ENCODE results near the gene GABRA1.

The GABRA1 gene

DNA sequence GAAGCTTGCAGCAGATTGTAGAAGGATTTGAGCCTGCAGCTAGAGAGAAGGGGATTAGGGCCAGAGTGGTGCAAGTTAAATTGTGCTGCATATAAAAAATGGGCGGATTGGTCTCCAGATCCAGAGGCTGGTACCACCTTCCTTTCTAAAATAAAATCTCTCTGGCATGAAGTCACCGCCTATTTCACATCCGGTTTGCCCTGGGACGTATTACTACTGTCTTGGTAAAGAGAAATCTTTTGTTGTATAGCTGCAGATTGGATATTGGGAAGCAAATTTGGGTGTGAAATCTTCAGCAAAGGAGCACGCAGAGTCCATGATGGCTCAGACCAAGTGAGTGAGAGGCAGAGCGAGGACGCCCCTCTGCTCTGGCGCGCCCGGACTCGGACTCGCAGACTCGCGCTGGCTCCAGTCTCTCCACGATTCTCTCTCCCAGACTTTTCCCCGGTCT is at the start of gene GABRA1:
TSS of gene GABRA1 (plus strand) at position 180 of the 451 bp plus-strand sequence. CDS start 2,691 bp downstream, outside the sequence.
- peak; percentile 64 for DNase-seq

DNA sequence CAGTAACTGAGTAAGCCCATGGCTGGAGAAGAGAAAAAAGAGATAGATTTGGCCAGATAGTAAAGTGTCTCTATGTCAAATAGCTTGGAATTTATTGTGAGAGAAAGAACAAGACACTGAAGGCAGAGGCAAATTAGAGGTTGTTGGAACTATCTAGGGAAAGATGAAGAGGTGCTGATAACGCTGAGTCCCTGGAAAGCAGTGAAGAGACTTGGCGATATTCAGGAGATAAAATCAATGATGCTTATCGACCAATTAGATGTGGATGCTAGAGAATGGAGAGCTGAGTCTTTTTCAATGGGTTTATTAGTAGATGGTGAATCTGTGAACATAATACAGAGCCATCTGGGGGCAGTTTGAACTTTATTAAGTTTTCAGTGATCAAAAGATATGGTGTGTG is 48.6 kb upstream of the GABRA1 start:
- no peak for DNase-seq

DNA sequence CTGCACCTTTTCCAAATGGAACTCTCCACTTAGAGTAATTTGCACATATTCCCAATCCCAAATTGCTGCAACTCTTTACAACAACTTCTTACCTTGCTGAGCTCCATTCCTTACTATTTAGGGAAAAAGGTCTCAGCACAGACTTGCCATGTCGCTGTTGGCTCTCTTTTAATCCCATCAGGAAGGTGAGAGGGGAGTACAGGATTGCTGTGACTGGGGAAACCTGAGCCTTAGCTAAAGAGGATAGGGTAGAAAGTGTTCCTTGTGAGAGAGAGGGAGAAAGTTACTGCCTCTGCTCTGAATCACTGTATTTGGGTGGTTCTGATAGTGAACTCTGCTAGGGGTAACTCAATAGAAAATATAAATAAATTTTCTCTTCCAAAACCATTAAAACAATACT is 43.7 kb upstream of the GABRA1 start:
- no peak for DNase-seq

DNA sequence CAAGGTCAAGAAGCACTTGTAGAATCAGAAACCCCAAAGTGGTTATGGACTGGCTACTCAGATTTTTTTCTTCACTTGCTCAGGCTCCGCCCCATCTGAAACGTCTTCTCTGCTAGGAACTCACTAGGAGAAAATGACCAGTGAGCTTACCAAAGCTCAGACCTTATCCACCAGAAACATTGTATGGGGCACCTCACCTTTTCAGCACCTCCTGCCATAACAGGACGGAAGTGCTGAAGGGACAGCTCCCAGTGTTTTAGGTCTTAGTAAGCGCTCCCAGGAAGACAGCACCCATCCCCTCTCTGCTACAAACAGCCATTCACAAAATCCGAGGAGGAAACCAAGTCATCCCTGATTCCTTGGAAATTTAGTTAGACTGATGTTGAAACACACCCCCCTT is 1.2 kb upstream of the GABRA1 start:
- no peak for DNase-seq

DNA sequence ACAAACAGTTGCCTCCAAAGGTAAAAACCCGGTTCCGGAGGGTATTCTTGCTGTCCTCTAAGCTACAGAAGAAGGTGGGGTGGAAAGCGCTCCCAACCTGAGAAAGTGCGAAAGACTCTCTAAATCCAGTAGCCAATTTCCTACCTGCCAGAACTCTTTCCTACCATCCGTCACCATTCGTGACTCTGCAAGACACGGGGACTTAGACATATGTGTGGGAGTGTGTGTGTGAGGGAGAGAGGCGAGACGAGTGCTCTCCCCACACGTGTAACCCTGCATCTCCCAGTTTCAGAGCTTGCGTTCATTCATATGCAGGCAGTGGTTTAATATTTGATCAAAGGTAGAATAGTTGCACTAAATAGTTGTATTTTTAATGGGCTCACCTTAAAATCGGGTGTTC is 473 bp upstream of the GABRA1 start:
- DNase-seq: no peak

DNA sequence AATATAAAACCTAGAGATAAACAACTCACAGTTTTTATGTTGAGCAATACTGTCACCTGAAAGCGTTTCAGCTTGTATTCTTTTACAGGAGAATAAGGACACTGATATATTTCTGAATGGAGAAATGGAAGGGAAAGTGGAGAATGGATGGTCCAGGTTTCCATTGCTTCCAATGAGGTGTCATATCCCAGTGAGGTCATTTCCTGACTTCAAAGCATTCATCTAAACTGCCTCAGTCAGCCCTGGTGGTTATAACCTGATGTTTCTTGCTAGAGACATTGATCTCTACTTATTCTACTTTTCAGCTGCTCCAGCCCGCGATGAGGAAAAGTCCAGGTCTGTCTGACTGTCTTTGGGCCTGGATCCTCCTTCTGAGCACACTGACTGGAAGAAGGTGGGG is 2.6 kb downstream of the GABRA1 start:
- DNase-seq: peak; percentile 30

DNA sequence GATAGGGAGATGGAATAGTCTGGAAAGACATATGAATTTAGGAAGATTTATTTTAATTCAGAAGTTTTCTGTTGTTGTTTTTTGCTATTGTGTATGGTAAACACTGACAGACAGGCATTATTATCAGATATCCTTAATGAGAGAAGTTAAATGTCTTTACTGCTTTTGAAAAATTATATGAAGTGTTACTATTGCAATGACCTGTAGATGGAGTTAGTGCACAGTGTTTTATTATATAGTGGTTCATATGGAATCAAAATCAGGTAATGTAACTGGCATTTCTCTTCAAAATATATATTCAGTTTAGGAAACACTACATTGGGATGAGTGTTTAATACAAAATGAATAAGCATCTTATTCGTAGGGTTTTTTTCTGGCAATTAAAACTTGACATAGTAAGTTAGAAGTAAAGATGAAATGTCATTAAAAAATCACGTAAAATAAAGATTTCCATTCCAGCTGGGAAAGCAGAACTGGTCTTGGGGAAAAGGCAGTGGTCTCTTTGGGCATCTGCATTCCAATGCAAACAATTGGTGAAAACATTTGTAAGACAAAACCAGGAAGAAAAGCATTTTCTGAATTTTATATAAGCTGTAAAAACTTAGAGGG is 3.9 kb downstream of the GABRA1 start:
- peak; percentile 21 for DNase-seq

DNA sequence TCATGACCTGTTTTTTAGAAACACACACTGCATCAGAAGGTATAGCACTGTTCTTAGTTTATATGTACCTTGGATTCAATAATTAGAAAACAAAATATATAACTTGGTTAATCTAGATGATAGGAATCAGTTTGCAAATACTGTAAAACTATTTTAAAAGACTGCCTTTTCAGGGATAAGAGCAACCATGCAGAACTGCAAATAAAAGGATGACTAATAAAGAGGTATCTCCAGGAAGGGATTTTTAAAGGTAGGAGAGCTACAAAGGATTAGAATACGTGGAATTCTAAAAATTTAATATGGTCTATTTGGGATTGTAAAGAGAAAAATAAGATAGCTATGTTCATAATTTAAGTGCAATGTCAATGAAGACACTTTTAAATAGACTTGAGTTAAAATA is 9.4 kb downstream of the GABRA1 start:
- no peak for DNase-seq

DNA sequence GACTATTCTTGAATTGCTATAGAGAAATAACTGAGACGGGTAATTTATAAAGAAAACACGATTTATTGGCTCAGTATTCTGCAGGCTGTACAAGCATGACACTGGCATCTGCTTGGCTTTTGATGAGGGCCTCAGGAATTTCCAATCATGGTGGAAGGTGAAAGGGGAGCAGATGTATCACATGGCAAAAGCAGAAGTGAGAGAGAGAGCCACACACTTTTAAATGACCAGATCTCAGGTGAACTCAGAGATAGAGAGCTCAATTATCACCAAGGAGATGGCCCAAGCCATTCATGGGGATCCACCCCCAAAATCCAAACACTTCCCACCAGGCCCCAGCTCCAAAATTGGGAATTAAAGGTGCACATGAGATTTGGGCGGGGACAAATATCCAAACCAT is 15.3 kb downstream of the GABRA1 start:
- no peak for DNase-seq

DNA sequence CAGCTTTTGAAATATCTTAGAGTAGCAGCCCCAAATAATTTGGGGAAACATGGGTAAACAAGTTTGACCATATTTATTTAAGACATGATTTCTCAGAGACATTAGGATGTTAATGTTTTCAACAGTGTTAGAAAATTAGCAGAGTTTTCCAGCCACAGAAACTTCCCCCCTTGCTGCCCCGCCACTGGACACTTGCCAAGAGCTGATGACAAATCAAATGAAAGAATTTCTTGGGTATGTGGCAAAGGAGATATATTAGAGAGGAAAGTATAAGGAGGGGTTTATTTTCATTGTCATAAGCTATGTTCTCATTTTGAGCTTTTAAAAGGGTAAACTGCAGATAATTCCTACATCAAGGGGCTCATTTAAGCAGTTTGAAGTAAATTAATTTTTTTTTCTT is 15.9 kb downstream of the GABRA1 start:
- DNase-seq: no peak

DNA sequence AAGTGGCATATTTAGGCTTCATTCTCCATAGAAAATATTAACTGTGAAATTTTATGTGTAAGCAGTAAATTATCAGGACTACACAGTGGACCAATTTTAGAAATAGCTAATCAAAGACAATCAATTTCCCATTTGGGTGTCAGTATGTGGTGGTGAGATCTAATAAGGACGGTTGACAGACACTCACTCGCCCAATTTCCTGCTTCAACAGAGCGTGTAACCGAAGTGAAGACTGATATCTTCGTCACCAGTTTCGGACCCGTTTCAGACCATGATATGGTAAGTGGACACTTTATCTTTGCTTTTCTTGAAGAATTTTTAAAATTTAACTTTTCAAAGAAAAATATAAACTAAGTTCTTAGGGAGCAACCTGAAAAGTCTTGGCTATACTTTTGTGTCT is 17.6 kb downstream of the GABRA1 start:
- no peak for DNase-seq

DNA sequence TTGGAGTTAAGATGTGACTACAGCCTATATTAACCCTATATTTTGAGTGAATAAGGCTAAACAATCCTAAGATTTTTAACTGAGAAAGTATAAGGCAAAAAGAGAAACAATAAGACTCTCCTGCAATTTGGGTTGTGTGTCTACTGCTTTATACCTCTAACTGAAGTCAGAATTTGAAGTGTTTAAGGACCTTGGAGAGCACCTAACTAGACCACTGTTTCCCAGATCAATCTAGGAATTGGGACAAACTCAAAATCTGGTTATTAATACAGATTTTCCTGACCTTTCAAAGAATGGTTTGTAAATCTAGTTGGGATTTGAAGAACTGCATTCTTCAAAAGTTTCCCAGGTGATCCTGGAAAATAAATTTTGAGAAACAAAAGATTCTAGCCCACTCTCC is 42.1 kb downstream of the GABRA1 start:
- no peak for DNase-seq

DNA sequence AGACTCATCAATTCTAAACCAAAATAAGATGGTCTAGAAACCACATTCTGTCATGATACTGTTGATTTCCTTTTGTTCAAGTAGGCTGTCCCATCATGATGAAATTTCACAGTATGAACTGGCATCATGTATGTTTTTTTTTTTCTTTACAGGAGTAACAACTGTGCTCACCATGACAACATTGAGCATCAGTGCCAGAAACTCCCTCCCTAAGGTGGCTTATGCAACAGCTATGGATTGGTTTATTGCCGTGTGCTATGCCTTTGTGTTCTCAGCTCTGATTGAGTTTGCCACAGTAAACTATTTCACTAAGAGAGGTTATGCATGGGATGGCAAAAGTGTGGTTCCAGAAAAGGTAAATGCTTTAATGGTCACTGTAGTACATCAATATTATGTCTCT is 47.6 kb downstream of the GABRA1 start:
- no peak for DNase-seq

DNA sequence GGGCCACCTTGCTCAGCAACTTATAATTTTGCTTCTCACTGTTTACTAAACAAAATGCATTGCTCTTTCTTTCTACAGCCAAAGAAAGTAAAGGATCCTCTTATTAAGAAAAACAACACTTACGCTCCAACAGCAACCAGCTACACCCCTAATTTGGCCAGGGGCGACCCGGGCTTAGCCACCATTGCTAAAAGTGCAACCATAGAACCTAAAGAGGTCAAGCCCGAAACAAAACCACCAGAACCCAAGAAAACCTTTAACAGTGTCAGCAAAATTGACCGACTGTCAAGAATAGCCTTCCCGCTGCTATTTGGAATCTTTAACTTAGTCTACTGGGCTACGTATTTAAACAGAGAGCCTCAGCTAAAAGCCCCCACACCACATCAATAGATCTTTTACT is 49.1 kb downstream of the GABRA1 start:
- DNase-seq: no peak

DNA sequence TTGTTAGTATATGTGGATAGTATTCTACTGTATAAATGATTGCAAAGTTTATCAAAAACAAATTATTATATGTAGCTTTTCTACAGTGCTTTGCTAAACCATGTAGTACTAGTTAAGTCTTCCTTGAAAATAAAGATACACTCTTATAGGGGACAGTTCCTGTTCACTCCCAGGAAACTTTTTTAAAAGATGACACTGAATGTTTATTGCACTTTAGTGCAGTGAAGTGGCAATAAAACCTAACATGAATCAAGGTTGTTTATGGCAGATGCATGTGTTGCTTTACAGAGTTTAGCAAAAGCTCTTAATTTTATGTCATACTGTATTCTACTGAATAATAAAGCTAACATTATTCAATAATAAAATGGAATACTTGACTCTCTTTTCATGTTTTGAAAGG is 51.7 kb downstream of the GABRA1 start:
- no peak for DNase-seq

DNA sequence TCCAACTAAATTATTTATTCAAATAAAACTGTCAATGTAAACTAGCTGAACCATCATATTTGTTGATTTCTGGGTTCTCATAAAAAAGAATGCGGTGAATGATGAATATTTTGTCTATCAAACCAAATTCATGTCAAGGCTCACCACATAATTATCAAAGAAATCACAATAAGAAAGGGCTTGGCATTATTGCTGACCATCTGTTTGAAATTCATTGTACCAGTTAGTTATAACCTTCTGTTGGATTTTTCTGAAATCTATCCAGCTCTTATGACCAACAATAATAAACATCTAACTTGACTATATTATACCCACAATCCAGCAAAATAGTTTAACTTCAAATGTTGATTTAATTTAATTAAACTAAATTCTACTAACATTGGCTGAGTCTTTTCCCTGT is 53.1 kb downstream of the GABRA1 start:
- DNase-seq: peak; percentile 25

DNA sequence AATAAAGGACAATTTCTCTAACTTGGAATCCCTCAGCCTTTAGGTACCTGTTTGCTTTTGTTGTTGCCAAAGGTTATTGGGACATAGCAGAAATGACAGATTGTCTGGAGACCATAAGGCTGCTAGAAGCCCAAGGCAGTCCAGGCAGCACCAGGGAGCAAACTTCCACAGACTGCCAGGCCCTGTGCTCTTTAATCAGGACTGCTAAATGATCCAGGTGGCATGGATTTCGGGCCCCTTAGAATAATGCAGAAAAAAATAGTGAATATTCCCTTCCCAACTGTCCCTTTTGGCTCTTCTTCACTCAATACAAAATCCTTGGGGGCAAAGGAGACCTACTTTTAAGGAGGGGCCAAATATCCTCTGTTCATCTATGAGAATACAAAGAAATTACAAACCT is 73.9 kb downstream of the GABRA1 start:
- no peak for DNase-seq

DNA sequence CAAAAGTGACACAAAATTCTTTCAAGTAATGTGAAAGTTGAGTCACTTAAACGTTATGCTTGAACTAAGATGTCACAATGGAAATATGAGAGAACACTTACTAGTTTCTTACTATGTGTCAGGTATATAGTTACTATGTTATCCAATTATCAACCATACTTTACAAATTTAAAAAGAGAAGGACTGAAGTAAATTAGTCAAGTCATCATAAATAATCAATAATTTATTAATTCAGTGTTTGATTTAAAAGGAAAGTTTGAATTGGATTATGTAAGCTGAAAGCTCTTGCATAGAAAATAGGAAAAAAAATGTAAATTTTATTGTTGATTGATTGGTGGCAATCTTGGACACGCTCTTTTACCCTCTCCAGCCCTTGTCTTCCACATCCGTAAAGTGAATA is 76.3 kb downstream of the GABRA1 start:
- DNase-seq: no peak

DNA sequence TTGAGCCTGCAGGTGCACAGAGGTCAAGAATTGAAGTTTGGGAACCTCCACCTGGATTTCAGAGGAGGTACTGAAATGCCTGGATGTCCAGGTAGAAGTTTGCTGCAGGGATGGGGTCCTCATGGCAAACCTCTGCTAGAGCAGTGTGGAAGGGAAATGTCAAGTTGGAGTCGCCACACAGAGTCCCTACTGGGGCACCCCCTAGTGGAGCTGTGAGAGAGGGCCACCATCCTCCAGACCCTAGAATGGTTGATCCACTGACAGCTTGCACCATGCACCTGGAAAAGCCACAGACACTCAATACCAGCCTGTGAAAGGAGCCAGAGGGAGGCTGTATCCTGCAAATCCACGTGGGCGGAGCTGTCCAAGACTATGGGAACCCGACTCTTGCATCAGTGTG is 78.0 kb downstream of the GABRA1 start:
- no peak for DNase-seq

DNA sequence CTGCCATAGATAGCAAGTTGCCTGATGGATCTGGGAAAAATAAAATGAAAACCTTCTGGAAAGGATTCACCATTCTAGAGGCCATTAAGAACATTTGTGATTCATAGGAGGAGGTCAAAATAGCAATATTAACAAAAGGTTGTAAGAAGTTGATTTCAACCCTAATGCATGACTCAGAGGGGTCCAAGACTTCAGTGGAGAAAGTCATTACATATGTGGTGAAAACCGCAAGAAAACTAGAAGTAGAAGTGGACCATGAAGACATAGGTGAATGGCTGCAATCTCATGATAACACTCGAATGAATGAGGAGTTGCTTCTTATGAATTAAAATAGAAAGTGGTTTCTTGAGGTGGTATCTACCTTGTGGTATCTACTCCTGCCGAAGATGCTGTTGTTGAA is 86.6 kb downstream of the GABRA1 start:
- no peak for DNase-seq

DNA sequence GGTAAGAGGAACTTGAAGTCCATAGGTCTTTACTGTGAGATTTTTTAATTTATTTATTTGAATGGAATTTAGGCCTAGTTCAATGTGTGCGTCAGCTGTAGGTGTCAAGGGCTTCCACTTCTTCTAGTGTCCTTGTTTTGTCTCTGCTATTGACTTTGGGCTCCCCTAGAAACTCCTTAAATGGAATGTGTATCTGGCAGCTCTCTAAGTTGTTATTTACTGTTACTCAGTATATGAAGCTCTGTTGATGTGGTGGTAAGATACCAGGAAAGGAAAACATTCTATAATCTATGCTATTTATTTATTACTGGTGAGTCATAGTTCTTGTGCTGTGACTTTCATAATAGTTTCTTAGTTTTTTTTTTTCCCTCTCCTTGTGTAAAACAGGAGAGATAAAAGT is 97.1 kb downstream of the GABRA1 start:
- DNase-seq: no peak

DNA sequence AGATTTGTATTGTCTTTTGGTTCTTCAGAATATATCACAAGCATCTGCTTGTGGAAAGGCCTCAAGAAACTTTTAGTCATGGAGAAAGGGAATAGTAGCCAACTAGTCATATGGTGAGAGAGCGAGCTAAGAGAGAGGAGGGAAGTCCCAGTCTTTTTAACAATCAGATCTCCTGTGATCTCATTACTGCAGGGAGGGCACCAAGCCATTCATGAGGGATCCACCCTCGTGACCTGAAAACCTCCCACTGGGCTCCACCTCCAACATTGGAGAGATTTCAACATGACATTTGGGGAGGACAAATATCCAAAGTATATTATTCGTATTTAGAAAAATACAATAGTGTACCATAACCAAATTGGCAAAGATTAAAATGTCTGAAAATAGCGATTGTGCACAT is 99.0 kb downstream of the GABRA1 start:
- no peak for DNase-seq
